A549 (cell line): ENCODE measurements around the gene ANP32E.
"Not testable (repeated sequence)": the region's sequence is repeated elsewhere in the genome, so short reads cannot be mapped to it uniquely, and the experiment has no call there.

ENCODE experiments used
- CTCF ChIP-seq: fragments of >200 bp; sonication (Bioruptor Twin); formaldehyde crosslinking; IDR thresholded peaks from 3 replicates; pipeline ENCODE4 v1.5.1; 2016
- HMGXB4 ChIP-seq: fragments of 250-450 bp; sonication (Bioruptor Pico); IDR thresholded peaks from 2 replicates; pipeline ENCODE4 v1.5.0; 2021; ENCODE audit warnings: mild to moderate bottlenecking, moderate library complexity, borderline replicate concordance
- JUN ChIP-seq, 2 experiments: fragments of >200 bp; sonication (Bioruptor Twin); formaldehyde crosslinking; IDR thresholded peaks; 2 replicates in 1 of 2; 3 replicates in 1 of 2; pipeline ENCODE4 v1.6.1; 2016 to 2017
- TF ChIP-seq, protein P1 (sequence below): fragments of 450-650 bp; IDR thresholded peaks from 2 replicates; pipeline ENCODE4 v1.6.1; 2014; ENCODE audit warnings: antibody characterized with exemption

DNA sequence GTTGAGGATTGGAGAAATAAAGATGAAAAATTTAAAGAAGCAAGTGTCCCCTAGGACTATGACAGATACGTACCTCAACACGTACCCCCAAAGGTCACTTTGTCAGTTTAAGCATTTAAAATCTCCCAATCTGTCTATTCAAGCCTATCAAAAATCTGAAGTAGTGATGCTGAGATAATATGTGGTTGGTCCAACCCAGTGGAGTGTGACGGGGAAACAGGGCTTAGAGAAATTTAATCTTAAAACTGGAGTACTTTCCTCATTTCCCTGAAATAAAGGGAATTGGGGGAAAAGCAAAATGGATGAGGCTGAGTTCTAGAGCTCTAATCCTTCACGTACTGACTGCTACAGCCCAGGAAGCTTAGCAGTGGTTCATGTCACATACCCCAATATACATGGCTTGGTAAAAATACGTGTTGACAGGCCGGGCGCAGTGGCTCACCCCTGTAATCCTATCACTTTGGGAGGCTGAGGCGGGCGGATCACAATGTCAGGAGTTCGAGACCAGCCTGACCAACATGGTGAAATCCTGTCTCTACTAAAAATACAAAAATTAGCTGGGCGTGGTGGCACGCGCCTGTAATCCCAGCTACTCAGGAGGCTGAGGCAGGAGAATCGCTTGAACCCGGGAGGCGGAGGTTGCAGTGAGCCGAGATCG is 21.7 kb downstream of the ANP32E start:
- TF ChIP-seq HMGXB4; CTCF; JUN (IDR thresholded peaks at IDR 0.05): not testable (repeated sequence)
- TF ChIP-seq, protein P1, sequence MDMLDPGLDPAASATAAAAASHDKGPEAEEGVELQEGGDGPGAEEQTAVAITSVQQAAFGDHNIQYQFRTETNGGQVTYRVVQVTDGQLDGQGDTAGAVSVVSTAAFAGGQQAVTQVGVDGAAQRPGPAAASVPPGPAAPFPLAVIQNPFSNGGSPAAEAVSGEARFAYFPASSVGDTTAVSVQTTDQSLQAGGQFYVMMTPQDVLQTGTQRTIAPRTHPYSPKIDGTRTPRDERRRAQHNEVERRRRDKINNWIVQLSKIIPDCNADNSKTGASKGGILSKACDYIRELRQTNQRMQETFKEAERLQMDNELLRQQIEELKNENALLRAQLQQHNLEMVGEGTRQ = not testable (repeated sequence)
